Measurements from ENCODE around the gene ZBTB46.
A peak's percentile ranks its signal among the peaks of the same experiment; 100 is the strongest.
"Not testable (repeated sequence)": the region's sequence is repeated elsewhere in the genome, so short reads cannot be mapped to it uniquely, and the experiment has no call there.

Gene ZBTB46

GRCh38 chr20:63804308-63804636 lies 26.8 kb downstream of the ZBTB46 start:
- DNase-seq (ENCODE audit: low read depth): no peak
- H3K4me3 ChIP-seq (replicated peaks; ENCODE audit: low read depth, low read length): no peak overlapping the region
- TF ChIP-seq, protein P1, sequence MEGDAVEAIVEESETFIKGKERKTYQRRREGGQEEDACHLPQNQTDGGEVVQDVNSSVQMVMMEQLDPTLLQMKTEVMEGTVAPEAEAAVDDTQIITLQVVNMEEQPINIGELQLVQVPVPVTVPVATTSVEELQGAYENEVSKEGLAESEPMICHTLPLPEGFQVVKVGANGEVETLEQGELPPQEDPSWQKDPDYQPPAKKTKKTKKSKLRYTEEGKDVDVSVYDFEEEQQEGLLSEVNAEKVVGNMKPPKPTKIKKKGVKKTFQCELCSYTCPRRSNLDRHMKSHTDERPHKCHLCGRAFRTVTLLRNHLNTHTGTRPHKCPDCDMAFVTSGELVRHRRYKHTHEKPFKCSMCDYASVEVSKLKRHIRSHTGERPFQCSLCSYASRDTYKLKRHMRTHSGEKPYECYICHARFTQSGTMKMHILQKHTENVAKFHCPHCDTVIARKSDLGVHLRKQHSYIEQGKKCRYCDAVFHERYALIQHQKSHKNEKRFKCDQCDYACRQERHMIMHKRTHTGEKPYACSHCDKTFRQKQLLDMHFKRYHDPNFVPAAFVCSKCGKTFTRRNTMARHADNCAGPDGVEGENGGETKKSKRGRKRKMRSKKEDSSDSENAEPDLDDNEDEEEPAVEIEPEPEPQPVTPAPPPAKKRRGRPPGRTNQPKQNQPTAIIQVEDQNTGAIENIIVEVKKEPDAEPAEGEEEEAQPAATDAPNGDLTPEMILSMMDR (IDR thresholded peaks at IDR 0.05; ENCODE audit: low read length, missing control alignments): no peak

GRCh38 chr20:63802469-63803240 lies 28.4 kb downstream of the ZBTB46 start:
- TF ChIP-seq, protein P1 (IDR thresholded peaks at IDR 0.05; ENCODE audit: low read length, missing control alignments): no peak
- H3K4me3 ChIP-seq (replicated peaks; ENCODE audit: low read depth, low read length): no peak overlapping the region
- no peak for DNase-seq (ENCODE audit: low read depth)

DNA sequence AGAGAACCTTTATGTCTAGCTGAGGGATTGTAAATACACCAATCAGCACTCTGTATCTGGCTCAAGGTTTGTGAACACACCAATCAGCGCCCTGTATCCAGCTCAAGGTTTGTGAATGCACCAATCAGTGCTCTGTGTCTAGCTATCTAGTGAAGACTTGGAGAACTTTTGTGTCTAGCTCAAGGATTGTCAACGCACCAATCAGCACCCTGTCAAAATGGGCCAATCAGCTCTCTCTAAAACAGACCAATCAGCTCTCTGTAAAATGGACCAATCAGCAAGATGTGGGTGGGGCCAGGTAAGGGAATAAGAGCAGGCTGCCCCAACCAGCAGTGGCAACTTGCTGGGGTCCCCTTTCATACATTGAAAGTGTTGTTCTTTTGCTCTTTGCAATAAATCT lies 29.9 kb downstream of the ZBTB46 start:
- not testable (repeated sequence) for H3K4me3 ChIP-seq (replicated peaks; ENCODE audit: low read depth, low read length); DNase-seq (ENCODE audit: low read depth)

- H3K4me3 ChIP-seq (replicated peaks; ENCODE audit: low read depth, low read length); DNase-seq (ENCODE audit: low read depth): not testable (repeated sequence)
Observed at GRCh38 chr20:63800411-63800810, 30.7 kb downstream of the ZBTB46 start.

DNA sequence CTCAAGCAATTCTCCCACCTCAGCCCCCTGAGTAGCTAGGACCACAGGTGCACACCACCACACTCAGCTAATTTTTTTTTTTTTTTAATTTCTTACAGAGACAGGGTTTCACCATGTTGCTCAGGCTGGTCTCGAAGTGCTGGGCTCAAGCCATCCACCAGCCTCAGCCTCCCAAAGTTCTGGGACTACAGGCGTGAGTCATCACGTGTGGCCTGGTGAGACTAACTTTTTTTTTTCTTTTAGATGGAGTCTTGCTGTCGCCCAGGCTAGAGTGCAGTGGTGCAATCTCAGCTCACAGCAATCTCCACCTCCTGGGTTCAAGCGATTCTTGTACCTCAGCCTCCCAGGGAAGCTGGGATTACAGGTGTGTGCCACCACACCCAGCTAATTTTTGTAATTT lies 31.9 kb downstream of the ZBTB46 start:
- DNase-seq (ENCODE audit: low read depth): peak; percentile 43
- not testable (repeated sequence) for H3K4me3 ChIP-seq (replicated peaks; ENCODE audit: low read depth, low read length)

GRCh38 chr20:63797175-63797574 lies 33.9 kb downstream of the ZBTB46 start:
- not testable (repeated sequence) for DNase-seq (ENCODE audit: low read depth); H3K4me3 ChIP-seq (replicated peaks; ENCODE audit: low read depth, low read length)

DNA sequence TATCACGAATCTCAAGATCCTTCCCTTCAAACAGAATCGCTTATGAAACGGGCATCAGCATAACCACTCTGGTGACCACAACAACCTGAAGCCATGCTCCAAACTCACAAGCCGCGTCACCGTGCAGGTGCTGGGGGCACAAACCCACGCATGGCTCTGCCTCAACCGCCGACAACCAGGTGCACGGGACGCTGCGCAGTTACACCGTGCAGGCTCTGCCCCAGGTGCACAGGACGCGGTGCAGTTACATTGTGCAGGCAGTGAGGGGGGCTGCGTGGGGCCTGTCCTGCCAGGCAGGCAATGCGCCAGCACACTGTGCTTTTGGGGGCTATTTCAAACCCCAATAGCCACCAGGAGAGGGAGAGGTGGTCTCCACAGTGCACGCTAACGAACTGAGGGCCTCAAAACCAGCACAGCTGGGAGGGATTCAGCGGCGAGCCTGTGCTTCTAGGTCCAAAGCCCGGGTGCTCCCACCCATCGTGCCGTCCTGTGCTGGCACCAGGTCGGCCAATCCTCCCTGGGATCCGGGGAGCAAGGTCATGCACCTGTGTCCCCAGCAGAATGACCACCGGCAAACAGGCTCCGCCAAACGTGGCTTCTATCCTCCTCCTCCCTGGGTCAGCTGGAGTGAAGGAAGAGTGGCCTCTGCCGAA lies 35.8 kb downstream of the ZBTB46 start:
- H3K4me3 ChIP-seq (replicated peaks; ENCODE audit: low read depth, low read length): no peak overlapping the region
- TF ChIP-seq, protein P1 (IDR thresholded peaks at IDR 0.05; ENCODE audit: low read length, missing control alignments): no peak
- DNase-seq (ENCODE audit: low read depth): no peak

DNA sequence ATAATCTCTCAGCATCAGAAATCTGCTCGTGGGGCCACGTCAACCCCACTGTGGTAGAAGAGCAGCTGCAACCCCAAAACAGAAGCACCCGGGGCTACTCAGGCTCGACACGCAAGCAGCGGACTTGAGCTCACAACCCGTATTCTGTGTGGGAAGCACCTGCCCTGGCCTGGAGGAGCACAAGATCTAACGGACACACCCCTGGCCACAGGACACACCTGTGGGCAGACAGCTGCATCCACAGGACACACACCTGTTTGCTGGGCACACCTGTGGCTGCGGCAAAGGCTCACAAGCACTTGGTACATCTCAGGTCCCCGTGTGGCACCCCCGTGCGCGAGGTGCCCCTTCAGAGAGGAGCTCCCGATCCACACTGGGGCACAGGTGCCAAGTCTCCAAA lies 36.5 kb downstream of the ZBTB46 start:
- H3K4me3 ChIP-seq (replicated peaks; ENCODE audit: low read depth, low read length): no peak overlapping the region
- no peak for DNase-seq (ENCODE audit: low read depth)
- TF ChIP-seq, protein P1 (IDR thresholded peaks at IDR 0.05; ENCODE audit: low read length, missing control alignments): no peak

DNA sequence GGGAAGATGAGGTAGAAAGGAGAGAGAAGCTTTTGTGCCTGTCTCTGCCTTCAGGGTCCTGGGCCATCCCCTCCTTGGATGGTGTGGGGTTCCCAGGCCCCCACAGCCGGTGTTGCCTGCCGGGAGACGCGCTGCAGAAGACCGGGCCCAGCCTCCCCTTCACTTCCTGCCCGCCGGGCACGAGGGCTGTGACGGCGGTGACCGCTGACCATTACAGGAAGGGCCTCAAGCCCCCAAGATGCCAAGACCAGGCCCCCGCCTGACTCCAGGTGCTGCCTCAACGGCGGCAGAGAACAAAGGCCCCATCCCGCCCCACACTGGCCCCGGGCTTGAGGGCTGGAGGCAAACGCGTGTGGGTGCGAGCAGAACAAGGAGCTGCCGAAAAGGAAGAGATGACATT lies 38.2 kb downstream of the ZBTB46 start:
- no peak overlapping the region for H3K4me3 ChIP-seq (replicated peaks; ENCODE audit: low read depth, low read length)
- DNase-seq (ENCODE audit: low read depth): no peak
- TF ChIP-seq, protein P1 (IDR thresholded peaks at IDR 0.05; ENCODE audit: low read length, missing control alignments): no peak

All from fibroblast of pulmonary artery (primary cell).